Natural killer cell (primary cell): ENCODE data around the gene MRPS16. TPM values are rescaled to one million over a fixed set of nuclear protein-coding genes. Genes with fewer than 3 reads are reported as not detected.
A peak's percentile ranks its signal among the peaks of the same experiment; 100 is the strongest.
"Not testable (repeated sequence)": the region's sequence is repeated elsewhere in the genome, so short reads cannot be mapped to it uniquely, and the experiment has no call there.

Experiments
- ATAC-seq, 3 donors: fragments of 150-1000 bp in 2 of 3; fragments of 200-7000 bp in 1 of 3; cut with Tn5 transposase; 1 replicate in 1 of 3; 2 replicates in 2 of 3; pipeline ENCODE4 v1.10.0; 2021; ENCODE audit warnings: mild to moderate bottlenecking in 2 of 3, moderate library complexity in 2 of 3
- DNase-seq, 2 donors: peaks; one replicate each; pipeline versions ENCODE4 v3.0.0 to v3.0.0-alpha.2; 2013 to 2021; ENCODE audit warnings: mixed read lengths in 1 of 2
- H3K27ac ChIP-seq: one replicate; pipeline ENCODE4 v1.5.1; 2013; ENCODE audit warnings: mild to moderate bottlenecking, low read length
- H3K27me3 ChIP-seq: one replicate; pipeline ENCODE4 v1.6.1; 2013; ENCODE audit warnings: low read length; ENCODE audit not compliant: control insufficient read depth, insufficient read depth
- H3K36me3 ChIP-seq: one replicate; pipeline ENCODE4 v1.6.1; 2013; ENCODE audit warnings: low read length; ENCODE audit not compliant: control insufficient read depth, insufficient read depth
- H3K4me1 ChIP-seq: one replicate; pipeline ENCODE4 v1.6.1; 2013; ENCODE audit warnings: low read length; ENCODE audit not compliant: control insufficient read depth, insufficient read depth
- H3K4me3 ChIP-seq: one replicate; pipeline ENCODE4 v1.5.1; 2013; ENCODE audit warnings: low read length
- H3K9me3 ChIP-seq: one replicate; pipeline ENCODE4 v1.6.1; 2013; ENCODE audit warnings: low read length; ENCODE audit not compliant: control insufficient read depth, insufficient read depth
- H3K27ac Mint-ChIP-seq, 2 donors: one replicate each; pipeline ENCODE4 v1.8.0; 2022; ENCODE audit warnings: mild to moderate bottlenecking in 2 of 2, mixed read lengths in 2 of 2, moderate library complexity in 1 of 2
- H3K27me3 Mint-ChIP-seq, 2 donors: one replicate each; pipeline ENCODE4 v1.8.0; 2022; ENCODE audit warnings: low read depth in 2 of 2, mixed read lengths in 2 of 2
- H3K36me3 Mint-ChIP-seq: one replicate; pipeline ENCODE4 v1.8.0; 2022; ENCODE audit warnings: mixed read lengths
- H3K4me1 Mint-ChIP-seq, 2 donors: one replicate each; pipeline ENCODE4 v1.8.0; 2022; ENCODE audit warnings: mixed read lengths in 2 of 2
- H3K4me3 Mint-ChIP-seq: one replicate; pipeline ENCODE4 v1.8.0; 2022; ENCODE audit warnings: mild to moderate bottlenecking, moderate library complexity, mixed read lengths
- H3K9me3 Mint-ChIP-seq, 2 donors: one replicate each; pipeline ENCODE4 v1.8.0; 2022; ENCODE audit warnings: mixed read lengths in 2 of 2
- CTCF ChIP-seq: fragments of 200-600 bp; IDR thresholded peaks from one replicate; pipeline ENCODE4 v1.8.0; 2022; ENCODE audit warnings: antibody characterized with exemption
- WGBS: methylation state at CpG from one replicate; pipeline ENCODE4 v1.1.7; 2013; ENCODE audit warnings: missing lambda C conversion rate; ENCODE audit not compliant: insufficient coverage; 5-methylcytosine and 5-hydroxymethylcytosine counted together
- intact Hi-C: fragments of 100-400 bp; cut with micrococcal nuclease; formaldehyde crosslinking; loops from one replicate; pipeline ENCODE4 v1.14.2; 2022
- total RNA-seq, 4 donors: library from RNA; stranded (reverse); fragments of 120-200 nt in 1 of 4; gene quantifications; one replicate each; pipeline versions ENCODE4 v1.2.3 to v1.2.4, GENCODE V29; 2013 to 2022

The MRPS16 gene
- total RNA-seq, 3 donors from 2014 or later (not counting 1 experiment from before 2014, with no cell fraction given), result 28.2 to 39.4 (median 31.4) TPM

- Histone ChIP-seq H3K27me3 (no peaks in the 10 kb centered on the region), H3K4me3 (no peak overlapping the region), H3K27ac (no peak overlapping the region), H3K4me1 (no peaks in the 10 kb centered on the region), H3K9me3 (peaks cover 5% of the 10 kb centered on the region), H3K36me3 (no peaks in the 10 kb centered on the region)
- intact Hi-C loops, result no loop called here
- Mint-ChIP-seq H3K4me3 (no peak overlapping the region), H3K36me3 (peaks cover 8% of the 10 kb centered on the region), H3K27me3 (peaks cover 0 to 13% of the 10 kb centered on the region in 2 donors), H3K27ac (no peak overlapping the region), H3K4me1 (no peaks in the 10 kb centered on the region), H3K9me3 (peaks cover 2 to 5% of the 10 kb centered on the region in 2 donors)
- DNase-seq (no peak), ATAC-seq (no peak)
- 94% methylated on average over 9 of the region's 9 CpGs for WGBS
- TF ChIP-seq CTCF, result no peak
Observed at GRCh38 chr10:73261362-73261995, 9.0 kb upstream of the MRPS16 start.

DNA sequence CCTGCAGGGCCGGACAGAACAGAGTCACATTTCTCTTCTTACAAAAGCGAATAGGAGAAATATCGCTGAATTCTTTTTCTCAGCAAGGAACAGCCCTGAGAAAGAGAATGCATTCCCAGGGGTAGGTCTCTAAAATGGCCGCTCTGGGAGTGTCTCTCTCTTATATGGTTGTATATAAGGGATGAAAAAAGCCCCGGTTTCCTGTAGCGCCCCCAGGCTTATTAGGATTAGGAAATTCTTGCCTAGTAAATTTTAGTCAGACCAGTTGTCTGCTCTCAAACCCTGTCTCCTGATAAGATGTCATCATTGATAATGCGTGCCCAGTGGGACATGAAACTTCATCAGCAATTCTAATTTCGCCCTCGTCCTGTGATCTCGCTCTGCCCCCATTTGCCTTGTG is 6.2 kb upstream of the MRPS16 start:
- H3K4me1 ChIP-seq, H3K27me3 ChIP-seq, H3K27me3 Mint-ChIP-seq, H3K4me3 Mint-ChIP-seq, intact Hi-C loops, H3K4me3 ChIP-seq, DNase-seq, H3K9me3 ChIP-seq, H3K27ac Mint-ChIP-seq, H3K36me3 Mint-ChIP-seq, H3K4me1 Mint-ChIP-seq, H3K27ac ChIP-seq, H3K36me3 ChIP-seq, H3K9me3 Mint-ChIP-seq, ATAC-seq: not testable (repeated sequence)
- WGBS, result 95% methylated on average over 10 of the region's 10 CpGs

DNA sequence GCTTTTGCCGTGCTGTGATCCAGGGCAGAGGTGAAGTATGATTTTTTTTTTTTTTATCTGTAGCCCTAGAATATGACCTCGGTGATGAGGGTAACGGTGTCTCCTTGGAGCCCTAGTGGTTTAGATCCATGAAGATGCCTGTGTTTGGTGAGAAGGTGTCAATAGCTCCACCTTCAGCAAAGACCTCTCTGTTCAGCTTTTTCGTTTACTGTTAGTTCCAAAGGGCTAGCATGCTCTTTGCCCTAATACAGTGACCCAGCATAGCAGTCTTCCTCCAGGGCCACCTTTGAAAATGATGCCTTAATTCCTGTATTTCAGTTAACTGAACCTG is 746 bp upstream of the MRPS16 start:
- DNase-seq (peak in 1 of 2 donors; percentile 50), ATAC-seq (no peak)
- Histone ChIP-seq H3K4me1 (peaks cover 15% of the 10 kb centered on the region), H3K36me3 (no peaks in the 10 kb centered on the region), H3K27ac (peak overlapping the region; percentile 86), H3K4me3 (peak overlapping the region; percentile 70), H3K9me3 (no peaks in the 10 kb centered on the region), H3K27me3 (no peaks in the 10 kb centered on the region)
- Mint-ChIP-seq H3K4me1 (peaks cover 21 to 31% of the 10 kb centered on the region in 2 donors), H3K4me3 (peak overlapping the region; percentile 97), H3K27me3 (no peaks in the 10 kb centered on the region), H3K9me3 (no peaks in the 10 kb centered on the region), H3K27ac (peak overlapping the region; percentile 95 to 97), H3K36me3 (no peaks in the 10 kb centered on the region)
- TF ChIP-seq CTCF, result no peak
- intact Hi-C loops, result loop anchor here (2.0 kb wide), 1 partner anchor 156 kb away; the partner anchor contains the start of gene P4HA1
- 3% methylated on average over 4 of the region's 4 CpGs for WGBS

- DNase-seq, result peak in 1 of 2 donors; percentile 18
- no peaks in the 10 kb centered on the region for H3K9me3 ChIP-seq
- peak overlapping the region; percentile 70 for H3K4me3 ChIP-seq
- Mint-ChIP-seq H3K36me3 (no peaks in the 10 kb centered on the region), H3K27ac (peak overlapping the region; percentile 95 to 97), H3K9me3 (no peaks in the 10 kb centered on the region), H3K4me1 (peaks cover 34 to 44% of the 10 kb centered on the region in 2 donors), H3K27me3 (no peaks in the 10 kb centered on the region), H3K4me3 (peak overlapping the region; percentile 97)
- ATAC-seq, result peak in 1 of 3 donors; percentile 74
- TF ChIP-seq CTCF, result no peak
- peak overlapping the region; percentile 86 for H3K27ac ChIP-seq
- H3K27me3 ChIP-seq, result no peaks in the 10 kb centered on the region
- no peaks in the 10 kb centered on the region for H3K36me3 ChIP-seq
- intact Hi-C loops, result loop anchor here (2.0 kb wide), 1 partner anchor 155 kb away; the partner anchor contains the start of gene P4HA1
- 23% methylated on average over 22 of the region's 23 CpGs for WGBS
- peaks cover 21% of the 10 kb centered on the region for H3K4me1 ChIP-seq
Observed at GRCh38 chr10:73251683-73252444, 580 bp downstream of the MRPS16 start.
